Neural crest cell (in vitro differentiated cells): Measurements from ENCODE around the gene TRIM65. TPM values are rescaled to one million over a fixed set of nuclear protein-coding genes. Genes with fewer than 3 reads are reported as not detected.

ENCODE experiments used
- DNase-seq: peaks from one replicate; pipeline ENCODE4 v3.0.0; 2021; ENCODE audit warnings: low read depth, mixed read lengths, low spot score
- H3K27ac Mint-ChIP-seq: one replicate; pipeline ENCODE4 v1.8.0; 2021; ENCODE audit warnings: mild to moderate bottlenecking, mixed read lengths; ENCODE audit not compliant: unreplicated experiment
- H3K27me3 Mint-ChIP-seq: 2 replicates; pipeline ENCODE4 v1.8.0; 2021; ENCODE audit warnings: low read depth, mild to moderate bottlenecking, mixed read lengths
- H3K36me3 Mint-ChIP-seq: 2 replicates; pipeline ENCODE4 v1.8.0; 2021; ENCODE audit warnings: low read depth, mild to moderate bottlenecking, mixed read lengths
- H3K4me1 Mint-ChIP-seq: 2 replicates; pipeline ENCODE4 v1.8.0; 2021; ENCODE audit warnings: mixed read lengths
- H3K4me3 Mint-ChIP-seq: one replicate; pipeline ENCODE4 v1.8.0; 2021; ENCODE audit warnings: mild to moderate bottlenecking, mixed read lengths
- H3K9me3 Mint-ChIP-seq: 2 replicates; pipeline ENCODE4 v1.8.0; 2021; ENCODE audit warnings: mixed read lengths
- CTCF ChIP-seq: fragments of 200-600 bp; sonication (generic); conservative IDR thresholded peaks from 2 replicates; pipeline ENCODE4 v1.5.0; 2021; ENCODE audit warnings: antibody characterized with exemption, mild to moderate bottlenecking
- total RNA-seq: library from RNA; stranded (reverse); gene quantifications from 2 replicates; pipeline ENCODE4 v1.2.1, GENCODE V29; 2021

Gene TRIM65
- total RNA-seq, 1 donor from 2014 or later = 23.3 TPM

GRCh38 chr17:75845933-75846691 lies 50.6 kb downstream of the TRIM65 start:
- H3K27ac Mint-ChIP-seq = peak overlapping the region; percentile 71
- H3K27me3 Mint-ChIP-seq = no peaks in the 10 kb centered on the region
- H3K4me1 Mint-ChIP-seq = peaks cover 9% of the 10 kb centered on the region
- H3K9me3 Mint-ChIP-seq = no peaks in the 10 kb centered on the region
- no peak for TF ChIP-seq CTCF
- DNase-seq = no peak
- peak overlapping the region; percentile 38 for H3K4me3 Mint-ChIP-seq
- peaks cover 3% of the 10 kb centered on the region for H3K36me3 Mint-ChIP-seq

- peak; percentile 70 for TF ChIP-seq CTCF
- Mint-ChIP-seq H3K9me3 (no peaks in the 10 kb centered on the region), H3K4me3 (peak overlapping the region; percentile 38), H3K4me1 (peaks cover 9% of the 10 kb centered on the region), H3K27me3 (no peaks in the 10 kb centered on the region), H3K27ac (no peak overlapping the region), H3K36me3 (peaks cover 3% of the 10 kb centered on the region)
- DNase-seq = peak; percentile 66
These were observed 51.6 kb downstream of the TRIM65 start for GRCh38 chr17:75845058-75845711.

DNA sequence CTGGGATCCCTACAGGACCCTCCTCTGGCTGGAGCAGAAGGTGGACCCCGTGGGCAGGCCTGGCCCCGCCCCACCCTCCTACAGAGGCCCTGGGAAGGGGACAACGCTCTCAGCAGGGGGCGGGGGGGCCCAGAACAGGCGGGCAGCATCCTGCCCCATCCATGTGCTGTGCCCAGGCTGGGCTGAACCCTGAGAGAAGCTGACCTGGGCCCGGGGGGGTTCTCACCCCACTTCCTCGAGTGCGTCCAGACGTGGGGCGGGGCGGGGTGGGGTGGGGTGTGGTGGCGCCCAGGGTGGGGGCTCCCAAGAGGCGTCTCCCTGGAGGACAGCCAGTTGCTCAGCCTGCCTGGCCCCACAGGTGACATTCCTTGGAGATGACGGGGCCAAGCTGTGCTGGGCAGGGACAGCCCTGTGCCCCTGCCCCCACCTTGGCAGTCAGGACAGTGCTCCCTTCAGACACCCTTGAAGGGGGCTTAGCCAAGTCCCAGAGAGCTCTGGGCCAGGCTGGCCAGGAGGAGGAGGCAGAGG lies 52.2 kb downstream of the TRIM65 start:
- H3K9me3 Mint-ChIP-seq = no peaks in the 10 kb centered on the region
- H3K4me1 Mint-ChIP-seq = peaks cover 9% of the 10 kb centered on the region
- no peak overlapping the region for H3K4me3 Mint-ChIP-seq
- no peaks in the 10 kb centered on the region for H3K27me3 Mint-ChIP-seq
- no peak overlapping the region for H3K27ac Mint-ChIP-seq
- TF ChIP-seq CTCF = no peak
- H3K36me3 Mint-ChIP-seq = peaks cover 3% of the 10 kb centered on the region
- no peak for DNase-seq

DNA sequence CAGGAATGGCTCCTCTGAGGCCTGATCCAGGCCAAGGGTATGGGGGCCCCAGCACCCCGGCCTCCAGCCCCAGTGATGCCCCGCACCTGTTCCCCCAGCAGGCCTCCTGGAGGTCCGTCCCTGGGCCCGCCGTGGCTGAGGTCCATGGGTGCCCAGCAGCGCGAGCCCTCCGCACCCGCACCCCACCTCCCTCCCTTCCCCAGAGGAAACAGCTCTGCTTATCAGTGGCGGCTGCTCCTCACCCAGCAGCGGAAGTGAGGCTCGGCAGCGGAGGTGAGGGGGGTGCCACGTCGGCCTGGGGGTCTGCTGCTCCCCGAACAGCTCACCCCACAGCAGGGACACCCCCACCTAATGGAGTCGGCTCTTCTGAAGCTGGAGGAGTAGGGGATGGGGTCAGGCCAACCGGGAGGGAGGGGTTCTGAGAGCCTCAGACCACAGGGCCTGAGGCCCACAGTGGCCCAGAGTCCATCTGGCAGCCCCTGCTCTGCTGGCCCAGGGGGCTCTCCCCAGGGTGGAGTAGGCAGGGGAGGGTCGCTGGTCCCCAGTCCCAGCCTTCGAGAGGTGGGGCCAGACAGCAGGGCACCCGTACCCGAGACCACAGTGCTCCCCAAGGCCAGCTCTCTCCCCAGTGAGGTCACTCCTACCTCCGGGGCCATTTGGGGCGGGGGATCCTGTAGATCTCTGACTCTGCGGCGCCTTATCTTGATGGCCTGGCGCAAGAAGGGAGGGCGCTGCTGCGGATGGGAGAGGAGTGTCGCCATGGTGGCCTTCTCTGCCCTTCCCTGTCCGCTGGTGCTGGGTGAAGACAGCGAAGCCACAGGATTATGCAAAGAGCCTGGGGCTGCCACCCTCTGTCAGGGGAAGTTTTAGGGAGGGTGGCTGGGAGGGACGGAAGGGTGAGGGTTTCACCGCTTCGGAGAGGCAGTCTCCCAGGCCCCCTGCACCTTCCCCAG lies 52.9 kb downstream of the TRIM65 start, which contains the start of gene UNC13D:
Gene UNC13D, minus strand, starts transcription at position 828 of the 953 bp plus-strand sequence. Its CDS starts 67 bp downstream, at position 761.
- Mint-ChIP-seq H3K4me3 (peak within 1 kb of the TSS; percentile 38), H3K27ac (no peak within 1 kb of the TSS), H3K36me3 (peaks cover 3% of the 10 kb centered on the region), H3K9me3 (no peaks in the 10 kb centered on the region), H3K27me3 (no peaks in the 10 kb centered on the region), H3K4me1 (peaks cover 9% of the 10 kb centered on the region)
- no peak for TF ChIP-seq CTCF
- no peak for DNase-seq
